ENCODE measurements around the gene NT5C1A.

NT5C1A gene

GRCh38 chr1:39689214-39689613, 17.3 kb upstream of the NT5C1A start:
- no peak for DNase-seq

GRCh38 chr1:39688706-39689105, 16.8 kb upstream of the NT5C1A start:
- DNase-seq, result no peak

- no peak for DNase-seq
Observed at GRCh38 chr1:39687243-39687642, 15.3 kb upstream of the NT5C1A start.

GRCh38 chr1:39685071-39685470, 13.2 kb upstream of the NT5C1A start:
- no peak for DNase-seq

GRCh38 chr1:39684313-39684664, 12.4 kb upstream of the NT5C1A start:
- no peak for DNase-seq

- peak; percentile 33 for DNase-seq
Observed at GRCh38 chr1:39683591-39684312, 11.8 kb upstream of the NT5C1A start.

- no peak for DNase-seq
Observed at GRCh38 chr1:39681999-39682398, 10.1 kb upstream of the NT5C1A start.

- no peak for DNase-seq
Observed at GRCh38 chr1:39681294-39681693, 9.4 kb upstream of the NT5C1A start.

GRCh38 chr1:39680751-39681150, 8.8 kb upstream of the NT5C1A start:
- no peak for DNase-seq

- no peak for DNase-seq
Observed at GRCh38 chr1:39679821-39680220, 7.9 kb upstream of the NT5C1A start.

GRCh38 chr1:39678889-39679288, 7.0 kb upstream of the NT5C1A start:
- DNase-seq, result no peak

GRCh38 chr1:39677645-39678044, 5.7 kb upstream of the NT5C1A start:
- no peak for DNase-seq

- no peak for DNase-seq
Observed at GRCh38 chr1:39676948-39677548, 5.1 kb upstream of the NT5C1A start.

GRCh38 chr1:39675220-39675619, 3.3 kb upstream of the NT5C1A start:
- no peak for DNase-seq

- DNase-seq, result no peak
Observed at GRCh38 chr1:39673215-39673614, 1.3 kb upstream of the NT5C1A start.

GRCh38 chr1:39672551-39672947, 642 bp upstream of the NT5C1A start:
- DNase-seq, result peak; percentile 16

GRCh38 chr1:39671433-39671792, 494 bp downstream of the NT5C1A start:
- DNase-seq, result no peak

- no peak for DNase-seq
Observed at GRCh38 chr1:39670689-39671088, 1.2 kb downstream of the NT5C1A start.

GRCh38 chr1:39668894-39669293, 3.0 kb downstream of the NT5C1A start:
- DNase-seq, result no peak

GRCh38 chr1:39668111-39668510, 3.8 kb downstream of the NT5C1A start:
- DNase-seq, result no peak

- no peak for DNase-seq
Observed at GRCh38 chr1:39666772-39667171, 5.1 kb downstream of the NT5C1A start.

- no peak for DNase-seq
Observed at GRCh38 chr1:39663559-39663958, 8.3 kb downstream of the NT5C1A start.

- no peak for DNase-seq
Observed at GRCh38 chr1:39662861-39663260, 9.0 kb downstream of the NT5C1A start.

GRCh38 chr1:39659538-39659937, 12.4 kb downstream of the NT5C1A start:
- DNase-seq, result no peak

GRCh38 chr1:39659110-39659509, 12.8 kb downstream of the NT5C1A start:
- DNase-seq, result no peak
